ENCODE data around the gene CHRM4.

Gene CHRM4

DNA sequence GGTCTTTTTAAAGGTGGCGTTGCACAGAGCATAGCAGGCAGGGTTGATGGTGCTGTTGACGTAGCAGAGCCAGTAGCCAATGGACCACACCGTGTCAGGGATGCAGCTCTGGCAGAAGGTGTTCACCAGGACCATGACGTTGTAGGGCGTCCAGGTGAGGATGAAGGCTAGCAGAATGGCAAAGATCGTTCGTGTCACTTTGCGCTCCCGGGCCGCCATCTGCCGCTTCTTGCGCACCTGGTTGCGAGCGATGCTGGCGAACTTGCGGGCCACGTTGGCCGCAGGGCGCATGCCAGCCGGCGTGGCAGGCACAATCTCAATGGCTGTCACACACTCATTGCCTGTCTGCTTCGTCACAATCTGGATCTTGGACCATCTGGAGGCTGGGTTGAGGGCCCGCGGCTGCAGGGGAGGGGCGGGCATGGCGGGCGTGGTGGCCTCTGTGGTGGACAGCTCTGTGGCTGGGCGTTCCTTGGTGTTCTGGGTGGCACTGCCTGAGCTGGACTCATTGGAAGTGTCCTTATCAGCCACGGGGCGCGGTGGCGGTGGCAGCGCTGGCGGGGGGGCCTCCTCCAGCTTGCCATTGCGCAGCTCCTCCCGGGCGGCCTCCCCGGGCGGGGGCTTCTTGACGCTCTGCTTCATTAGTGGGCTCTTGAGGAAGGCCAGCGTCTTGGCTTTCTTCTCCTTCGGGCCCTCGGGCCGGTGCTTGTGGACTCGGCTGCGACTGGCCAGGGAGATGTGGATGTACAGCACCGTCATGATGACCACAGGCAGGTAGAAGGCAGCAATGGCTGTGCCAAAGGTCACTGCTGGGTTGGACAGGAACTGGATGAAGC, 6.2 kb downstream of the CHRM4 start:
- no peaks in the 10 kb centered on the region for H3K9me3 ChIP-seq (ENCODE audit: control insufficient read depth, low read length)
- no peaks in the 10 kb centered on the region for H3K27me3 ChIP-seq (ENCODE audit: control insufficient read depth, insufficient read depth, low read length)
- H3K36me3 ChIP-seq (ENCODE audit: control insufficient read depth, insufficient read depth, low read length): no peaks in the 10 kb centered on the region
- no peak overlapping the region for H3K9ac ChIP-seq
- no peak for TF ChIP-seq CTCF (IDR thresholded peaks at IDR 0.05)
- no peak overlapping the region for H3K27ac ChIP-seq
- no peak overlapping the region for H2AFZ ChIP-seq
- no peak overlapping the region for H3K4me2 ChIP-seq (ENCODE audit: low read length)
- H3K79me2 ChIP-seq: no peaks in the 10 kb centered on the region
- peaks cover 7% of the 10 kb centered on the region for H3K4me1 ChIP-seq
- H3K4me3 ChIP-seq (ENCODE audit: low read depth, low read length): no peak overlapping the region

- no peak overlapping the region for H3K4me3 ChIP-seq (ENCODE audit: low read depth, low read length)
- H3K27ac ChIP-seq: no peak overlapping the region
- no peak overlapping the region for H3K4me2 ChIP-seq (ENCODE audit: low read length)
- H3K9ac ChIP-seq: no peak overlapping the region
- no peaks in the 10 kb centered on the region for H3K79me2 ChIP-seq
- H3K4me1 ChIP-seq: peaks cover 7% of the 10 kb centered on the region
- no peaks in the 10 kb centered on the region for H3K27me3 ChIP-seq (ENCODE audit: control insufficient read depth, insufficient read depth, low read length)
- TF ChIP-seq CTCF (IDR thresholded peaks at IDR 0.05): no peak
- H3K9me3 ChIP-seq (ENCODE audit: control insufficient read depth, low read length): no peaks in the 10 kb centered on the region
- H2AFZ ChIP-seq: no peak overlapping the region
- H3K36me3 ChIP-seq (ENCODE audit: control insufficient read depth, insufficient read depth, low read length): no peaks in the 10 kb centered on the region
Observed at GRCh38 chr11:46383974-46384701, 7.4 kb downstream of the CHRM4 start.

GRCh38 chr11:46383404-46383758, 8.2 kb downstream of the CHRM4 start:
- no peaks in the 10 kb centered on the region for H3K9me3 ChIP-seq (ENCODE audit: control insufficient read depth, low read length)
- no peak for TF ChIP-seq CTCF (IDR thresholded peaks at IDR 0.05)
- no peaks in the 10 kb centered on the region for H3K27me3 ChIP-seq (ENCODE audit: control insufficient read depth, insufficient read depth, low read length)
- no peak overlapping the region for H3K4me3 ChIP-seq (ENCODE audit: low read depth, low read length)
- no peak overlapping the region for H2AFZ ChIP-seq
- H3K4me2 ChIP-seq (ENCODE audit: low read length): no peak overlapping the region
- no peak overlapping the region for H3K27ac ChIP-seq
- H3K79me2 ChIP-seq: no peaks in the 10 kb centered on the region
- peaks cover 6% of the 10 kb centered on the region for H3K4me1 ChIP-seq
- H3K9ac ChIP-seq: no peak overlapping the region
- no peaks in the 10 kb centered on the region for H3K36me3 ChIP-seq (ENCODE audit: control insufficient read depth, insufficient read depth, low read length)

DNA sequence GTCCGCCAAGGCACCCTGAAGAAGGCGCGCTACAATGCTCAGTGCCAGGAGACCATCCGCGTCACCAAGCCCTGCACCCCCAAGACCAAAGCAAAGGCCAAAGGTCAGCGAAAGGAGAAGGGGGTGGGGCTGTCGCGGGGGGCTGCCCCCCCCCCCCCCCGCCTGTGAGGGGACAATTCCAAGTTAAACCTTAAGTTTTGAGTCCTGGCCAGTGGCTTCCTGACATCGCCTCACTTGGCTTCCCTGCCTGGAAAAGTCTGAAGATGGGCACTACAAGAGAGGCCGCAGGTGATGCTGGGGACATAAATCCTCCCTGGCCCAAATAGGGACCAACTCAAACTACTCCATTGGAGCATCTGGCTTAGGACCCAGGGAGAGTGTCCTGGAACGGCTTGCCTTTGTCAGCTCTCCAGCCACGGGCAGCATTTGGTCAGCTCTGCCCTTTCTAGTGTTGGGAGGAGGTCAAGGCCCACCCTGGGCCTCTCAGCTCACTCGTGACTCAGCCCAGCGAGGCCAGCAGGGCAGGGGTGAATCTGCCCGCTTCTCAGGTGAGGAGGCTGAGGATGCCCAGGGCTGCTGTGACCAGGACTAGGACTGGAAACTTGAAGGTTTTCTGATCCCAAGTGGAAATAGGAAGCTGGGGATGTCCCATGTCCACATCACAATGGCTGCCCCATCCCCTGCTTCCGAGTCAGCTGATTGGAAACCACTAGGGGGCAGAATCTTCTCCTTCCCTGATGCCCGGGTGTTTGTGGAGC, 8.8 kb downstream of the CHRM4 start:
- no peaks in the 10 kb centered on the region for H3K36me3 ChIP-seq (ENCODE audit: control insufficient read depth, insufficient read depth, low read length)
- no peaks in the 10 kb centered on the region for H3K27me3 ChIP-seq (ENCODE audit: control insufficient read depth, insufficient read depth, low read length)
- no peak overlapping the region for H3K27ac ChIP-seq
- H3K79me2 ChIP-seq: no peaks in the 10 kb centered on the region
- no peak overlapping the region for H3K4me3 ChIP-seq (ENCODE audit: low read depth, low read length)
- peak; percentile 37 for TF ChIP-seq CTCF (IDR thresholded peaks at IDR 0.05)
- no peak overlapping the region for H3K4me2 ChIP-seq (ENCODE audit: low read length)
- peaks cover 1% of the 10 kb centered on the region for H3K4me1 ChIP-seq
- H3K9ac ChIP-seq: no peak overlapping the region
- no peaks in the 10 kb centered on the region for H3K9me3 ChIP-seq (ENCODE audit: control insufficient read depth, low read length)
- no peak overlapping the region for H2AFZ ChIP-seq
